ENCODE data around the gene LIFR.
"Not testable (repeated sequence)": the region's sequence is repeated elsewhere in the genome, so short reads cannot be mapped to it uniquely, and the experiment has no call there.

LIFR gene, protein sequence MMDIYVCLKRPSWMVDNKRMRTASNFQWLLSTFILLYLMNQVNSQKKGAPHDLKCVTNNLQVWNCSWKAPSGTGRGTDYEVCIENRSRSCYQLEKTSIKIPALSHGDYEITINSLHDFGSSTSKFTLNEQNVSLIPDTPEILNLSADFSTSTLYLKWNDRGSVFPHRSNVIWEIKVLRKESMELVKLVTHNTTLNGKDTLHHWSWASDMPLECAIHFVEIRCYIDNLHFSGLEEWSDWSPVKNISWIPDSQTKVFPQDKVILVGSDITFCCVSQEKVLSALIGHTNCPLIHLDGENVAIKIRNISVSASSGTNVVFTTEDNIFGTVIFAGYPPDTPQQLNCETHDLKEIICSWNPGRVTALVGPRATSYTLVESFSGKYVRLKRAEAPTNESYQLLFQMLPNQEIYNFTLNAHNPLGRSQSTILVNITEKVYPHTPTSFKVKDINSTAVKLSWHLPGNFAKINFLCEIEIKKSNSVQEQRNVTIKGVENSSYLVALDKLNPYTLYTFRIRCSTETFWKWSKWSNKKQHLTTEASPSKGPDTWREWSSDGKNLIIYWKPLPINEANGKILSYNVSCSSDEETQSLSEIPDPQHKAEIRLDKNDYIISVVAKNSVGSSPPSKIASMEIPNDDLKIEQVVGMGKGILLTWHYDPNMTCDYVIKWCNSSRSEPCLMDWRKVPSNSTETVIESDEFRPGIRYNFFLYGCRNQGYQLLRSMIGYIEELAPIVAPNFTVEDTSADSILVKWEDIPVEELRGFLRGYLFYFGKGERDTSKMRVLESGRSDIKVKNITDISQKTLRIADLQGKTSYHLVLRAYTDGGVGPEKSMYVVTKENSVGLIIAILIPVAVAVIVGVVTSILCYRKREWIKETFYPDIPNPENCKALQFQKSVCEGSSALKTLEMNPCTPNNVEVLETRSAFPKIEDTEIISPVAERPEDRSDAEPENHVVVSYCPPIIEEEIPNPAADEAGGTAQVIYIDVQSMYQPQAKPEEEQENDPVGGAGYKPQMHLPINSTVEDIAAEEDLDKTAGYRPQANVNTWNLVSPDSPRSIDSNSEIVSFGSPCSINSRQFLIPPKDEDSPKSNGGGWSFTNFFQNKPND

DNA sequence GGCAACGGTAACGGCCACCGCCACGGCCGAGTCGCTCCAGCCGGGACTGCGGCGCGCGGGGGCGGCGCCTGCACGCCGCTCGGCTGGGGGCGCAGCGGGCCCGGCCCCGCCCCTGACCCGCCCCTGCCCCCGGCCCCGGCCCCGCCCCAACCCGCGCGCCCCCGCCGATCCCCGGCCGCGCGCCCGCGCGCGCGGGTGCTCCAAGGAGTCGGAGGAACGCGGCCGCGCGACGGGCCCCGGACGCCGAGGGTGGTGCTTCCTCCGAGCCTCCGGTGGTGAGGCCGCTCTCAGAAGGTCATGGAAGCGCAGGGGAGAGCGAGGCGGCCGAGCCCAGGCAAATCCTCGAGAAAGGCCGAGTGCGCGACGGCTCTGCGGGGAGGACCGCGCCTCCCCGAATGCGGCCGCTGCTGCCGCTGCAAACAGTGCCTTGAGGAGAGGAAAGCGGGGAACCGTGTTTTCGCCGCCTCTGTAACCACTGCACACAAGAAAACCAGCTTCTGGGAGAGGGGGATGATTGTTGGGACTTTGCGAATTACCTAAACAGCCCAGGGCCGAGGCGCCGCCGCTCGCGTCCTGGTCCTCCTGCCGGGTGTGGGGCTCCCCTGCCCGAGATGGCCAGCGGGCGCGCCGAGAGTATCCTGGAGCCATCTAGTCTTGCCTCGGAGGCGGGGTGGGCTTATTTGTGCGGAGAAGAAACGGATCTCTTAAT is at the start of gene LIFR:
LIFR (minus strand) TSS at position 48 of the 709 bp plus-strand sequence. CDS start 25,999 bp downstream, outside the sequence.
- DNase-seq (ENCODE audit: low spot score): peak; percentile 89

DNA sequence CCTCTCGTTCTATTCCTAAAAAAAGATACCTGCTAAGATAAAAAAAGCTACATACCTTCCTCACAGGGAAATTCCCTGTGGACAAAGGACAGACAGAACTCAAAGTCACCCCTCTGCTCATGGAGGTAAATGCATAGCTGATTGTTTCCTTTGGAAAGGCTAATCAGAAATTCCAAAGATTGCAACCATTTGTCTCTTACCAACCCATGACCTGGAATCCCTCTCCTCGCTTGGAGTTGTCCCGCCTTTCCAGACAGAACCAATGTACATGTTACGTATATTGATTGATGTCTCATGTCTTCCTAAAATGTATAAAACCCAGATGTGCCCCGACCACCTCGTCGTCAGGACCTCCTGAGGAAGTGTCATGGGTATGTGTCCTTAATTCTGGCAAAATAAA is 49.2 kb upstream of the LIFR start:
- no peak for DNase-seq (ENCODE audit: low spot score)

DNA sequence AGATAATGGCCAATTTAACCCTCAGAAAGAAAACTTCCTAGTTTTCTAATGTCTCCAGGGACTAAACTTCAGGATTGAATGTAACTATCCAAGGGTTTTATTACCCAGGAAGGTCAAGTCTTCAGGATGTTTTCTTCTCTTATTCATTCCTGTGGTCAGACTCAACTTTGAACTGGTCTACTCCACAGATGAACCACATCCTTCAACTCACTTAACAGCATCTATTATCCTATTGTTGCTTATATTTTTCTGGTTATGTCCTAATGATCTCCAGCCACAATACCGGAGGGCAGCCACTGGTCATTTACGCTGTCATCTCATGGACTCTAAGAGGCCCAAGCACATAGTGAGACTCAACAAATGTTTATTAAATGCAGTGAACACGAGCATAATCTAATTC is 47.2 kb upstream of the LIFR start:
- DNase-seq (ENCODE audit: low spot score): no peak

DNA sequence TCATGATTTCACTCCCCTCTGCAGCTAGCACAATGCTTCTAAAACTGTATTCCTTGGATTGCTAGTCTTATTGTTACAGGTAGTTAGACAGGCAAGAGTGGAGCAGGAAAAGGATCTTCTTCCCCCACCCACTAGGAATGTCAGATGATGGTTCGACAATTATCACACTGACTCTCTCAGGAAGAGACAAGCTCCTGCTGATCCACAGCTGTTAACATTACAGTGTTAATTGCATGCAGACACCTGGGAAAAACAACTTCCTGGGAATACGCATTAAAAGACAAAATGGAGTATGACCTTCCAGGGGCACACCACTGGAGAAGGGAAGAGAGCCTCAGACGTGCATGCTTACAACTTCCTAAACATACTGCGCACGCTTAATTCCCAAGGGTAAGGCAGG is 46.2 kb upstream of the LIFR start:
- DNase-seq (ENCODE audit: low spot score): no peak

DNA sequence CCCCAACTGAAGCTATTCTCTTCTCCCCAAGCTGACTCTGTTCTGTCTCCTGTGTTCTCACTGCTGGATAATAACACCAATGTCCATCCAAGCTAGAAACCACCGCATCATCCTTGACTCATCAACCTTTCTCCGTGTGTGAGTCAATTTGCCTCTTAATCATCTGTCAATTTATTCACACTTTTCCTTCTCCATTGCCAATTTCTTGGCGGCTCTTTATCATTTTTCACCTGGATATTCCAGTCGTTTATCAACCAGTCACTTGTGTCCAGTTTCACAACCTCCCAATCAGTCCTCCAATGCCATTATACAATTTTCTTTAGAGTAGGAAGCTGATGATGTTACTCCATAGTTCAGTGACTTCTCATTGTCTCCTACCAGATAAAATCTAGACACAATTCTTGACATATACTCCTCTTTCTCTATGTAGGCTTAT is 45.4 kb upstream of the LIFR start:
- DNase-seq (ENCODE audit: low spot score): no peak

DNA sequence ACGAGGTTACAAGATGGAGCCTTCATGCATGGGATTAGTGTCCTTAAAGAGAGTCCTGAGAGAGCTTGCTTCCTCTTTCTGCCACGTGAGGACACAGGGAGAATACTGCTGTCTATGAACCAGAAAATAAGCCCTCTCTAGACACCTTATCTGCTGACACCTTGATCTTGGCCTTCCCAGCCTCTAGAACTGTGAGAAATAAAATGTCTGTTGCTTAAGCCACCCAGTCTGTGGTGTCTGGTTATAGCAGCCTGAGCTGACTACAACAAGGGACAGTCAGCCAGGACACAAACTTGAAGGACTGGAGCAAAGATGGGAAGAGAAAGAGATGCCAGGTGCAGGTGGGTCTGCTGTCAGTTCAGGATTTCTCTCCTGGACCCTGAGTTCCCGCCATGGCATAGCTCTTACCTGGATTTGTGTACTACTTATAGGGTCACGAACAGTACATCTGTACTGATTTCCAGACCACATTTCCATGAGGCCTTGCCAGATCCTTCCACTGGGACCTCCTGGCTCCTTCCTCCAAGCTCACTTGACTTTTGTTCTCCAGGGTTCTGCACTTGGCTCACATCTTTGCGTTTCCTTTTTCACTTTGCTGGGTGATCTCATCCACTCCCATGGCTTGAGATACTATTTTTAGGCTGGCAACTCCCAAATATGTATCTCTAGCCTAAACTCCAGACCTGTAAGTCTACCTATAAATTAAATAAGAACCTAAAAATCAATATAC is 44.9 kb upstream of the LIFR start:
- no peak for DNase-seq (ENCODE audit: low spot score)

DNA sequence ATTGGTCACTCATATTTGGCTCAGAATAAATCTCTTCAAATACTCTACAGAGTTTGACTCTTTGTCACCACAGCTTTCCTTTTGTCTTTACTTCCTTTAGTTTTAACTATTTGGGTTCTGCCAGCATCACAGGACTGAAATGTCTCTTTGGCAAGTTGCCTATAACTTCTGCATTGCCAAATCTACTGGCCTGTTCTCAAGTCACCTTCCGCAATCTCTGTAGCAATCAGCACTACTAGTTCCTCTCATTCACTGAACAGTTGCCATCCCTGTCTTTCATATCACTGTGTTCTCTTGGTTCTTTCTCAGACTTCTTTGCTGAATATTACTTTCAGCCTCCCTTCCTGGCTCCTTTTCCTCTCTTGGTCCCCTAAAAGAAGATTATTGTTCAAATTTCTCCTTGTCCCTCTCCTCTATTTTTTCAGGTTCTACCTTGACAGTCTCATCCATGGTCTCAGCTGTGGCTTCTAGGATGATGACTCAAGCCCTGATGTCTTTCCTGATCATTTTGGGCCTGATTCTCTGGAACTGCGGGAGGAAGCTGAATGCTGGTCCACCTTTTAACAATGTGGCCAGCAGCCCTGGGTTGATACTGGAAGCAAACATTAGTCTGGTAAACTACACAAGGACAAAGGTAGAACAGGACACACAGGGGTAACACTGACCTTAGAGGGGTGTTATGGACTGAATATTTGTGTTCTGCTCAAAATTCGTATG is 44.0 kb upstream of the LIFR start:
- DNase-seq (ENCODE audit: low spot score): no peak

DNA sequence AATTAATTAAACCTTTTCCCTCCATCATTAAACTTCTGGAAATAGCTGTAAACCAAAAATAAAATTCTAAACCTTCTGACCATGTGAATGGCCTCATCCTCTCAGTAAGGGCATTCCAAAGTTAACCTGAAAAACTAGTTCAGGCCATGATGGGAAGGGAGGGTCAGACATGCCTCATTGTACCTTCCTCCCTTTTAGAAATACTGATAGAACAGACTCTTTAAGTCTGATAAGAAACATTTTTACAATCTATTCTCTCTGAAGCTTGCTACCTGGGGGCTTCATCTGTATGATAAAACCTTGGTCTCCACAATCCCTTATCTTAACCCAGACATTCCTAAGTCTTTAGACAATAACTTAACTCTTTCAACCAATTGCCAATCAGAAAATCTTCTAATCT is 43.3 kb upstream of the LIFR start:
- DNase-seq (ENCODE audit: low spot score): not testable (repeated sequence)

DNA sequence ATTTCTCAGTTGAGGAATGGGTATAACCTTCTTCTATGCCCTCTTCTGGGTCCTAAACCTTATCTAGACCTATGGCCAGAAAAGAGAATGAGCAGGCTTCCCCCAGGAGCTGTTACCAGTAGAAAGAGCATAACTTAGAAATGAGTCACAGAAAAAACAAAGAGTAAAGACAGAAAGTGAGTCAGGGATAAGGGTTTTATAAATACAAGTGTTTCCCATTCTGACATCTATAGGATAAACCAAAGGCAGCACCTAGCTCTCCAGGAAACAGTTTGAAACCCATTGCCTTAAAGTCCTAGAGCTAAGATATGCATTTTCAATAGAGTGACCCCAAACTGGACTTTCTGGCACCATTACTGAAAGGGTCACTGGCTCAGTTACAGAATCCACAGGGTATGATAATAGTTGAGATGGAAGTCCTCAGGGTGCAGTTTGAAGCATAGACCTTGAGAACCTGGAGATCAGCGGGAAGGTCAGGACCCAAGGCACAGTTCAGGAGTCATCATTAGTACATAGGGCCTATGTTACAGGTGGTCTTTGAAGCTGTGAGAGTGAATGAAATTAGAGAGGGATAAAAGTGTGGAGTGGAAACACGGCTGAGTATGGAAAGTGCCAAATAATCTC is 42.7 kb upstream of the LIFR start:
- no peak for DNase-seq (ENCODE audit: low spot score)

DNA sequence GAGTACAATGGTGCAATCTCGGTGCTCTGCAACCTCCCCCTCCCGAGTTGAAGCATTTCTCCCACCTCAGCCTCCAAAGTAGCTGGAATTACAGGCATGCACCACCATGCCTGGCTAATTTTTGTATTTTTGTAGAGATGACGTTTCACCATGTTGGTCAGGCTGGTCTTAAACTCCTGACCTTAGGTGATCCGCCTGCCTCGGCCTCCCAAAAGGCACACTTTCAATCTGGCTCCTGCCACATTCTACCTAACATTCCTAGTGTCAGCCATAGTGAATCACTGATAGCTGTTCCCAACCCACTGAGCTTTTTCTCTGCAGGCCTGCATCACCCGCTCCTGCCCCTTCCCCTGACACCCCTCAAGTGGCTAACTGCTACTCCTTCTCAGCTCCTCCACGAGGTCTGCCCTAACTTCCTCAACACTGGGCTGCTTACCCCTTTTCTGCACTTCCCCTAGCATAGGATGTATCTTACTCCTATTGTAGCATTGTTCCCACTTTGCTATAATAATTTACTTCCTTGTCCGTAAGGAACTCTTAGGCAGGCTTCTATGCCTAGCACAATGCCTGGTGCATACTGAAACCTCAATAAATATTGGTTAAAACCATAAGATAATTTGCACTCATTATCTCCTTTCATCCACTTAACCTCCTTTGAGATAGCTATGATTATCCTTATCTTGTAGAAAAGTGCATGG is 42.0 kb upstream of the LIFR start:
- no peak for DNase-seq (ENCODE audit: low spot score)

DNA sequence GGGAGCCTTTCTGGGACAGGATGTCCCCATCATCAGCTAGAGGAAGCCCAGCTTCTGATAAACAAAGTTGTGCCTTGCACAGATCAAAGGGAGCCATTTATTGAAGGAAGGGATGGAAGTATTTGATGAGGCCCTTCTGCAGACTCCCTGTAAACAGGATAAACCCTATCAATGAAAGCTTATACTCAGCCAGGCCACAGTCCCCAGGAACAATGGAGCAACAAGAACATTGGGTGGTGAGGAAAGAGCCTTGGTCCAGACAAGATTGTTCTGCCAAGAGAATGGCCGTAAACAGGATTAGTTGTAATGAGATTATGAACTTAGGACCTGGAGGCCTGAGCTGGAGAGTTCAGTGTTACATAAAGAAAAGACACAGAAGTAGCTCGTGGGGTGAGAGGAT is 40.5 kb upstream of the LIFR start:
- peak; percentile 58 for DNase-seq (ENCODE audit: low spot score)

DNA sequence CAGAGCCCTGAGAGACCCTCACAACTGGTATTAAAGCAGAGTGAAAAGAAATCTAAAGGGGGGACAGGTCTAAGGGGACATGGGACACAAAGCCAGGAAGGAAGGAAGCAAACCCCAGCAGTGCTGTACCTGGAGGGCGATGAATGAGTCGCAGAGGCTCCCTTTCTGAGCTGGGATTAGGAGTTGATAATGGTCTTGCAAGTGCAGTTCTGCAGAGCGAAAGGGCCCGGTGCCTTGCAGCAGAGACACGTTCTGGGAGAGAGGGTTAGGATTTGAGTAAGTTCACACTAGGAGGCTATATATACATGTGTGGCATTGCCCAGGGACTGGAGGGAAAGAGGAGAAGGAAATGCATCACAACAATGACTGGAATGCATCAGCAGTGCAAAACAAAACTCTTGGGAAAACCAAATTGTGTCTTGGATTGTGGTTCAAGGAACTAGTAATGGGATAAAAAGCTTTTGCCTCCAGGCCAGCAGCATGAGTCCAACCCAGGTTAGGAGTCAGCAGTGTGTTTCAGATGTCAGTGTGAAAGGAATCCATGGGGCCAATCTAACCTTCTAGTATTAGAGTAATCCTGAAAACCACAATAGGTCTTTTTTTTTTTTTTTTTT is 38.8 kb upstream of the LIFR start:
- no peak for DNase-seq (ENCODE audit: low spot score)

DNA sequence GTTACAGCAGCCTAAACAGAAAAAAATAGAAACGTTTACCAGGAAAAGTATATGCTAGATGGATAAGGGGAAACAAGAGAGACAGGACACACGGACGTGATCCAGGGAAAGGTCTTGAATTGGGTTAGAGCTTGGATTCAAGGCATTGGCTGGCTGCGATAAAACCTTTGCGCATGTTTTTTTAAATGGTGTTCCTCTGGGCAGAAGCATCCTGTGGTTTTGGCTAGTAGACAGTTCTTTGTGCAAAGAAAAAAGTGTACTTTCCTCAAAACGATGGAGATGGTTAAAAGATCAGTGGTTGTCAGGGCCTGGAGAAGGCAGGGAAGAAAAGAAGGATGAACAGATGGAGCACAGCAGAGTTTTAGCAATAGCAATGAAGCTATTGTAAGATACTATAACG is 37.5 kb upstream of the LIFR start:
- no peak for DNase-seq (ENCODE audit: low spot score)

DNA sequence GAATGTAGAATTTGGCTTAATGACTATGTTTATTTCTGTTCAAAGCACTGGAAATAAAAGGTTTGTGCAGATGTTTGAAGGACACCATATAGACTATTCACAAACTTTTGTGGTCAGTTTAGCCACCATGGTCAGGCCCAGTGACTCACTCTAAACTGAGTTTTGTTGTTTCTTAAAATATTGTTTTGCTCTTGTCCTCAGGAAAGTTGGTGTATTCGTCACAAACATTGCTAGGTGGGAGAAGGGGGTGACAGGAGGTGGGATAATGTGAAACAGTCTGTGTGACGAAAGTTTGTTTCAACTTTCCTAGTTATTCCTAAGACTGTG is 35.0 kb upstream of the LIFR start:
- no peak for DNase-seq (ENCODE audit: low spot score)

DNA sequence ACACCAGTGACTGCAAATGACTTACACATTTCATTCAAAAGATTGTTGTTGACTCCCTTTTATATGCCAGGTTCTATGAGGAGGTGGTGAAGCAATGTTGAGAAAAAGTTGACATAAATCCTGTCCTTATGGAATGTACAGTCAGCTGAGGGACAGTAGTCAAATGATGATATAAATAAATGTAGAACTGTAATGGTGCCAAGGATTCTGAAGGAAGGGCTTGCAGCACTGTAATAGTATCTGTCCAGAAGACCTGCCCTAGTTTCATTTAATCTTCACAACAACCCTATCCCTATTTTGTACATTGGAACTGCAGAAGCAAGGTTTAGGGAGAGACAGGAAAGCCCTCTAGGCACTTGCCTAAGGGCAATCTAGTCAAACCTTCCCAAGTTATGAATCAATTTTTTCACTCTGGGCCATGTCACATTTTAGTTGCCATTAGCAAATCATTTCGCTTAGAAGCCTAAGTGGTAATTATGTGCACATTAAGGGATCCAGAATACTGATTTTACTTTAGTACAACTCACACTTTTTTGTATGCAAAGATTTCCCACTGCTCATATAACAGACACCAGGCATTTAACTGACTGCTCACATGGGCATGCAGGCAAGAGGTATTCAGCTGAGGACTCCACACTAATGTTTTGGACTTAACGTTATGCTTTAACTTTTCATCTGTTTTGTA is 34.5 kb upstream of the LIFR start:
- no peak for DNase-seq (ENCODE audit: low spot score)

DNA sequence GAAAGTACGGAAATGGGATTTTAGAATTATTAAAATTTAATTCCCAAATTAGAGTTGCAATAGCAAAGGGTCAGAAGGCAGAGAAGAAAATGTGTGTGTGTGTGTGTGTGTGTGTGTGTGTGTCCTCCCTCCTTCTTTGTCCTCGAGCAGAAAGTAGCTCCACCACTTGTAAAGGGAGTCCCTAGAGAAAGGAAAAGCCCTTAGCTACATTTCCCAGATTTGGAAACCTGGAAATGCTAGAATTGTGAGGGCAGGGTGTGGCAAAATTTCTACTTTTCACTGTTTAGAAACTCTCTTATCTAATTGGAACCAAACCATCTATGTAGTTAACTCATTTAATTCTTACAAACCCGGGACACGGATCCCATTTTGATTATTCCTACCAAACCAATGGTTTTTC is 33.2 kb upstream of the LIFR start:
- DNase-seq (ENCODE audit: low spot score): no peak

DNA sequence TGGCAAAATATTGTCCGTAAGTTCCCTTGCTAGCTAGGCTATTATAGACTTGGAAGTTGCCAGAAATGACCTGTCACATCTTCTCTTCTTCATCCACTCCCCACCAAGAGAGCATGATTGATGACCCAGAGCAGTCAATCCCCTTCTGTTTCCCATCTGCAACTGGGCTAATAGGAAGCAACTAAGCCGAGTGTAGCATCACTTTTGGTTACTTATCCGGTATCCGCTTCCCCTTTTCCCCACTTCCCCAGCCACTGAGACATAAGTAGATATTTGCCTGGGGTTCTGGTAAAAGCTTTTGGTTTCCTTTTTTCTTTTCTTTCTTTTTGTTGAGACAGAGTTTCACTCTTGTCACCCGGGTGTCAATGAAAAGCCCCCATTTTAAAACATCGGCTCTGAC is 29.4 kb upstream of the LIFR start:
- no peak for DNase-seq (ENCODE audit: low spot score)

DNA sequence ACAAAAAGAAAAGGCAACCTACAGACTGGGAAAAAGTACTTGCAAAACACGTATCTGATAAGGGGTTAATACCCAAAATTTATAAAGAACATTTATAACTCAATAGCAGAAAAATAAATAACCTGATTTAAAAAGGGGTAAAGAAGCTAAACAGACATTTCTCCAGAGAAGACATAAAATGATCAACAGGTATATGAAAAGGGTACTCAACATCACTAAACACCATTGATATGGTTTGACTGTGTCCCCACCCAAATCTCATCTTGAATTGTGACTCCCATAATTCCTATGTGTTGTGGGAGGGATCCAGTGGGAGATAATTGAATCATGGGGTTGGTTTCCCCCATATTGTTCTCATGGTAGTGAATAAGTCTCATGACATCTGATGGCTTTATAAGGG is 27.1 kb upstream of the LIFR start:
- no peak for DNase-seq (ENCODE audit: low spot score)

DNA sequence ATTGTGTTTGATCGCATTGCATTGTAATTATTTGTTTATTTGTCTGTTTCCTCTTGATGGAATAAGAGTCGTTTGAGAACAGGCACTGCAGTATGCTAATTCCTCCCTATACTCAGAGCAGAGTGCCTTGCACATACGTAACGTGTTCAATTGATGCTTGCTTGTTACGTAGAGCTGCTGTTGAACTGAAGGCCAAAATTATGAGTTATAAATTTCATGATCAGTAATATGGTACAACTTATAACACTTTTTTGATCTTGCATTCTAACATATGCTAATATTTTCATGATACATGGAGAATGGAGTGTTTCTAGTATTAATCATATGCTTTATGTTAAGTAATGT is 26.5 kb upstream of the LIFR start:
- no peak for DNase-seq (ENCODE audit: low spot score)
